GM21423 (cell line): ENCODE measurements around the gene MAPT.
"Not testable (repeated sequence)": the region's sequence is repeated elsewhere in the genome, so short reads cannot be mapped to it uniquely, and the experiment has no call there.

Experiments
- ATAC-seq: cut with Tn5 transposase; IDR thresholded peaks from one replicate; pipeline ENCODE4 v1.9.1; 2021; ENCODE audit warnings: mild to moderate bottlenecking, moderate library complexity; ENCODE audit not compliant: unreplicated experiment

Gene MAPT

DNA sequence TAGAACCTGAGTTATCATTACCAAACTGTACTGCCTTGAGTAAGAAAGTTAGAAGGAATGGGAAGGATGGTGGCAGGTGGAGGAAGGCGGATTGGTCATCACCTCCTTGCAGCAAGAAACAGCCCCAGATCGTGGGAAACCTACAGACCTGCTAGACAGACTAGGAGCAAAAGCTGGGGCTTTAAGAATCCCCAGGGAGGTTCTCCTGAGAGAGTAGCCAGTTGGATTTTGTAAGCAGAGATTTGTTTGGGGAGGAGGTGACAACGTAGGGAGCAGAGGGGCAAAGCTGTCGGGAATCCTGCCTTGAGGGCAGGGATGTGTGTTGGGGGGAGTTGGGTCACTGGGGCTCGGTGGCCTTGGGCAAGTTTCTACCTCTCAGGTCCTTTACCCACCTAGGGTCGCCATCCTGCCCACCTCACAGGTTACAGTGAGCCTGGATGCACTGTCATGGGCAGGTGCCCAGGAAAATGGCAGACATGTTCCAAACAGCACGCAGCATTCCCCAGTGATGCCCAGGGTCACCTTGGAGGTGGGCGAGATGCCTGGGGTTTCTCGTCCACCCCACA lies 55.5 kb downstream of the MAPT start:
- ATAC-seq: no peak

GRCh38 chr17:45950888-45951287 lies 56.5 kb downstream of the MAPT start:
- ATAC-seq: no peak

DNA sequence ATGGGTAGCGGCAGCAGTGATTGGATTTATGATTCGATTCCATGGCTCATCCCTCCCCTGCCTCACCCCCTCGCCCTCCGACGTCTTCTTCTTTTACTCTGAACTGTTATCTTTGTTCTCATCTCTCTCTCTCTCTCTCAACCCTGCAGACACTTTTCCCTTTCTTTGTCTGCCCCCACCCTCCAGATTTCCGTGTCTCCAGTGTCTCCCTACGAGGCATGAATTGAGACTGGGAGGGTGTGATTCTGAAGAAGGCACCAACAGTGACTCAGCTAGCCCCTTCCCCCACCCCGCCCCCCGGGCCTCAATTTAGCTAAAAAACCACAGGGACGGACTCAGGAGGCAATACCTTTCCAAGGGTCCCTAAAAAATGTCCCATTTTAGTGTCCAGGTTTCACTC lies 57.0 kb downstream of the MAPT start:
- no peak for ATAC-seq

DNA sequence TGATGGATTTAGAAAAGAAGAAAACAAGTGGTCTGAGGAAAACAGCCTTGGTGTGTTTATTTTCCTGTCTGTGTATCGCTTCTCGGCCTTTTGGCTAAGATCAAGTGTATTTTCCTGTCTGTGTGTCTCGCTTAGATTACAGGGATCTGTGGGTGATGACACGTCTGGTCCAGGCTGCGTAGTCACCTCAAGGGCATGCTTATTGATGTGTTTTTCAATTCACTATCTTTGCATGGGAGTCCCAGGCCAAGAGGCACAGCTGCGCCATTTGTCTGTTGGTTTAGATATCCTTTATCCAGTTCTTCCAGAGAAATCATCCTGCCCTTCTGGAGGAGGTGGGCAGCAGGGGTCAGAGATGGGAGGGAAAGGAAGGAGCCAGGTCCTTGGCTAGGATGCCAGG lies 57.6 kb downstream of the MAPT start:
- ATAC-seq: no peak

- ATAC-seq: no peak
Observed at GRCh38 chr17:45952814-45953320, 58.5 kb downstream of the MAPT start.

- ATAC-seq: no peak
Observed at GRCh38 chr17:45953561-45953960, 59.2 kb downstream of the MAPT start.

- ATAC-seq: no peak
Observed at GRCh38 chr17:45954914-45955313, 60.6 kb downstream of the MAPT start.

GRCh38 chr17:45955326-45955725 lies 61.0 kb downstream of the MAPT start:
- no peak for ATAC-seq

DNA sequence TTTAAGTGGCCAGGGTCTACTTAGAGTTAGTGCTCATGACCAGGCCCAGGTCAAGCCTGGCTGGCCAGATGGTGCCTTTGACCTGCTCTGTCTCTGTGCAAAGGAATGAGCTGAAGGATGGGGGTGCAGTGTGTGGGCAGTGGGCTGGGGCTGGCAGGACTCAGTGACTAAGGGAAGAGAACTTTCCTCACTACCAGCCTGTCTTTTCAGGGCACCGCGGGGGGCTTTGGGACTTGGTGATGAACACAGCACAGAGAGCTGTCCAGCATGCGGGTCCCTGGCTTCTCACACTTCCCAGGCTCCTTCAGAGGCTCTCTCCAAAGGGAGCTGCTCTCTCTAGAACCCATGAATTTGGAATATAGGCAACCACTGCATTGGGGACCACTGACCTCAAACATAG lies 61.7 kb downstream of the MAPT start:
- ATAC-seq: no peak

DNA sequence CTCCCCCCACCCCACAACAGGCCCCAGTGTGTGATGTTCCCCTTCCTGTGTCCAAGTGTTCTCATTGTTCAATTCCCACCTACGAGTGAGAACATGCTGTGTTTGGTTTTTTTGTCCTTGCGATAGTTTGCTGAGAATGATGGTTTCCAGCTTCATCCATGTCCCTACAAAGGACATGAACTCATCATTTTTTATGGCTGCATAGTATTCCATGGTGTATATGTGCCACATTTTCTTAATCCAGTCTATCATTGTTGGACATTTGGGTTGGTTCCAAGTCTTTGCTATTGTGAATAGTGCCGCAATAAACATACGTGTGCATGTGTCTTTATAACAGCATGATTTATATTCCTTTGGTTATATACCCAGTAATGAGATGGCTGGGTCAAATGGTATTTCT lies 62.4 kb downstream of the MAPT start:
- ATAC-seq: not testable (repeated sequence)

- no peak for ATAC-seq
Observed at GRCh38 chr17:45958307-45958706, 64.0 kb downstream of the MAPT start.

DNA sequence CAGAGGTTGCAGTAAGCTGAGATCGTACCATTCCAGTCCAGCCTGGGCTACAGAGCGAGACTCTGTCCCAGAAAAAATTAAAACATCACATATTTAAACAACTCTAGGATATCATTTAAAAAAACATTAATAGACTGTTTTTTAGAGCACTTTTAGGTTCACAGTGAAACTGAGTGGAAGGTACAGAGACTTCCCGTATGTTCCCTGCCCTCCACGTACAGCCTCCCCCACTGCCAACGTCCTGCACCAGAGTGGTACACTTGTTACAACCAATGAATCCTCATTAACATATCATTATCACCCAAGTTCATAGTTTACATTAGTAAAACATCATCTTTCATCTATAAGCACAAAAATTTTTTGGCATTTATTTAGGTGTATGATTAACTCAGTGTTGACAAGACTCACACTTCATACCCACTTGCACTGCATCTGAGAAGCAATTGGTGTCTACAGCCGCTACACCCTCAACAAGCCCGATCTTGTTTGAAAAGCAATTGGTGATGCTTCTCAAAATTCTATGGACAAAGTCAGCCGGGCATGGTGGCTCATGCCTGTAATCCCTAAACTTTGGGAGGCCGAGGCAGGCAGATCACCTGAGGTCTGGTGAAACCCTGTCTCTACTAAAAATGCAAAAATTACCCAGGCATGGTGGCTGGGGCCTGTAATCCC lies 64.8 kb downstream of the MAPT start:
- ATAC-seq: no peak

GRCh38 chr17:45960311-45960710 lies 66.0 kb downstream of the MAPT start:
- ATAC-seq: no peak

GRCh38 chr17:45961206-45961605 lies 66.9 kb downstream of the MAPT start:
- no peak for ATAC-seq

DNA sequence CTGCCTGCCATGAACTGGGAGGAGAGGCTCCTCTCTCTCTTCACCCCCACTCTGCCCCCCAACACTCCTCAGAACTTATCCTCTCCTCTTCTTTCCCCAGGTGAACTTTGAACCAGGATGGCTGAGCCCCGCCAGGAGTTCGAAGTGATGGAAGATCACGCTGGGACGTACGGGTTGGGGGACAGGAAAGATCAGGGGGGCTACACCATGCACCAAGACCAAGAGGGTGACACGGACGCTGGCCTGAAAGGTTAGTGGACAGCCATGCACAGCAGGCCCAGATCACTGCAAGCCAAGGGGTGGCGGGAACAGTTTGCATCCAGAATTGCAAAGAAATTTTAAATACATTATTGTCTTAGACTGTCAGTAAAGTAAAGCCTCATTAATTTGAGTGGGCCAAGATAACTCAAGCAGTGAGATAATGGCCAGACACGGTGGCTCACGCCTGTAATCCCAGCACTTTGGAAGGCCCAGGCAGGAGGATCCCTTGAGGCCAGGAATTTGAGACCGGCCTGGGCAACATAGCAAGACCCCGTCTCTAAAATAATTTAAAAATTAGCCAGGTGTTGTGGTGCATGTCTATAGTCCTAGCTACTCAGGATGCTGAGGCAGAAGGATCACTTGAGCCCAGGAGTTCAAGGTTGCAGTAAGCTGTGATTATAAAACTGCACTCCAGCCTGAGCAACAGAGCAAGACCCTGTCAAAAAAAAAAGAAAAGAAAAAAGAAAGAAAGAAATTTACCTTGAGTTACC lies 68.0 kb downstream of the MAPT start:
- no peak for ATAC-seq

DNA sequence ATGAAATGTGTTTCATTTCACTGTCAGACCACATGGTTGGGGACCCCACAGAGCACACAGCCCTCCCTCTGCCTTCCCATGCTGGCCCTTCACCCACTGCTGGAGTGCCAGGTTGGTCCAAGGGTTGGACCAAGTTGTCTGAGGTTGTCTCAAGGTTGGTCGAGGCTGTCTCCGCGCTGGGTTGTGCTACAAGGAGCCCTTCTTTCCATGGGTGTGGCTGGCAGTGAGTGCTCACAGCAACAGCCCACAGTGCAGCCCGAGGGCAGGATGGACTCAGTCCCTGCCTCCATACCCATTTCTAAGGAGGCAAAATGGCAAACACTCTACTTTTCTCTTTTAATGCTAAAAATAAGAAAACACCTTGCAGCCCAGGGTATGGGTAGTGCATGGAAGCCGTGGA lies 68.9 kb downstream of the MAPT start:
- no peak for ATAC-seq

DNA sequence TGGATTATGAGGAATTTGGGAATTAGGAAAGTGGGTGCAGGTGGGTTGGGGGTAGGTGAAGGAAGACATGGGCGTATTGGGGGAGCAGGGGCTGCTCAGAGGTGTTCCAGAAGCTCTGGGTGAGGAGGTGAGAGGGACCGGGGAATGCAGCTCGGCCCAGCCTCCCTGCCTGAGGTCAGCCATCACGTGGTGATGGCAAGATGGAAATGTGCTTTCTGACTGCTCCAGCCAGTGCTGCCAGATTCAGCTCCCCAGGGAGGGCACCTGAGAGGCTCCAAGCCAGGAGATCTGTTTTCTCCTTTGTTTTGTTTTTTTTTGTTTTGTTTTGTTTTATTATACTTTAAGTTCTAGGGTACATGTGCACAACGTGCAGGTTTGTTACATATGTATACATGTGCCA lies 69.5 kb downstream of the MAPT start:
- no peak for ATAC-seq

DNA sequence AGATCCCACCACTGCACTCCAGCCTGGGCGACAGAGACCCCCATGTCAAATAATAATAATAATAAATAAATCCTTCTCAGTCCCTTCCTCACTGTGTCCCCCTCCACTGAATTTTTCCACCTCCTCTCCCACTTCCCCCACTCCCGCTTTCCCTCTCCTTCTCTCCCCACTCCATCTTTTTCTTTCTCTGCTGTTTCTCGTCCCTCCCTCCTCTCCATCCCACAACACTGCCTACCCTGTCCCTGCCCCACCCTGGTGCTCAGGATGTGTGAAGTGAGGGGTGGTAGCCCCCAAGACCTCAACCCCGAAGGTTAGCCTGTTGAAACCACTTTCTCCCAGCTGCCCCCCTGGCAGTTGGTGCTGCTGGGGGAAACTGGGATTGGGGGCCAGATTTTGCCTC lies 70.3 kb downstream of the MAPT start:
- ATAC-seq: no peak

- ATAC-seq: no peak
Observed at GRCh38 chr17:45965812-45966211, 71.5 kb downstream of the MAPT start.

DNA sequence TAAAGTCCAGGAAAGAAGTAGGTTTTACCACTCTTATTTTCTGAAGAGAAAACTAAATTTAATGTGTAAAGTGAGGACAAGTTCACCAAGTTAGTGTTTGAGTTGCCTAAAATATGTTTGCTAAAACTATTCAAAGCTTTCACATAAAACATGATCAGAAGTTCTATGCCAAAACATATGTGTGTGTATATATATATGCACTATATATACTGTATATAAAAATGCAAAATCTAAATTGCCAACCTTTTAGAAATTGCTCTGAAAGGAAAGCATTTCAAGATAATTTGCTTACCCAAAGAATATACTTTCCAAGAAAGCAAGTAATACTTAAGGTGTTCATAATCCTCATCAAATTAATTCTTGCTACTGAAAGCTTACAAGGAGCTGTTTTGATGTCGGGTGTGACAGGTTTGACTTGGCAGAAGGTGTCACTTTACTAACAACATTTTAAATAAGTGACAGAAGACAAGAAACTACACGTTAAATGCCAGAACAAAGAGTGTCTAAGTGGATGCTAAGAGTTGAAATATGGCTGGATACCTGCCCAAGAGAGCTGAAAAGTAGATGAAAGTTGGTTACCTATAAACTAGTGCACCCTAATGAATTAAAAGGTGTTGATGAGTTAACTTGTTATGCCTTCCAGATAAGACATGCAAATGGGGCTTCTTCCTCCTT lies 72.4 kb downstream of the MAPT start:
- no peak for ATAC-seq

GRCh38 chr17:45967378-45967777 lies 73.0 kb downstream of the MAPT start:
- ATAC-seq: no peak

DNA sequence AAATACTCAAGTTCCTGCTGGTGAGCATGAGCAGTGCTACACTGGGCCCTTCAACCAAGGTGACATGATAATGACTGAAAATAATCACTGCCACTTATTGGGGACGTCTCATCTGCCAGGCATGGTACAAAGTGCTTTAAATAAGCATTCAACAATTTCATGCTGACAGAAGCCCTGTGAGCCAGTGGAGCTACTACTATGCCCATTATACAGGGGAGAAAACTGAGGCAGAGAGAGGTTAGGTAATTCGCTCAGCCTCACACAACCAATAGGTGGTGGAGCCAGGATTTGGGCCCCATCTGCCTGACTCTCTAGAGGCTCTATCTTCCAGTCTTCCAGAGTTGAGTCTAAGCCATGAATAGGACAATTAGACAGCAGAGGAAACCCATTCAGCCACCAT lies 74.4 kb downstream of the MAPT start:
- no peak for ATAC-seq
